ENCODE results near the gene COLEC12.

DNA sequence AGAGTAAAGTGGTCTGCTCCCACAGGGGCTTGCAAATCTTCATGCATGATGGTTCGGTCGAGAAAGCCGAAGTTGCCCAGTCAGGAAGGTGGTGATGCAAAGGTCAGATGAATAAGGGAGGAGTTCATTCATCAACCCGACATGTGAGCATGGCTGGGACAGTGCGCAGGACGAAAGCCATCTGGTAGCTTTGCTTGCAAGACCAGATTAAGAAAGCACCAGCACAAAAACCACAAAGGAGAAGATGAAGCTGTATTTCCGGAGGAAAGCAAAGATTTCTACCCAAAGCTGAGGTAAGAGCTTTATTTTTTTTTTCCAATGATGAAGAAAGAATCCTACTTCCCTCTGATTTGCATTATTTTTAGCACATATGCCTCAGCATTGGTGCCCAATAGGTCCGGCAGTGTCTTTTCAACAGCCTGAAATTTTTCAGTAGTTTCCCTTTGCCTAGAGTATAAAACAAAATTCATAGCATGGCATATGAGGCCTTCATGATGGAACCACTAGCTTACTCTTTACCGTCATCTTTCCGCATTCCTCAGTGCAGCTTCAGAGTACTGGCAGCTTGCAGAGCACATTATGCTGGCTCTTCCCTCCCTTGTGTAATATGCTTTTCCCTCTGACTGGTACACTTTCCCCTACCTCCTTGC lies 120.7 kb downstream of the COLEC12 start:
- TF ChIP-seq POLR2AphosphoS5 (IDR thresholded peaks at IDR 0.05; ENCODE audit: insufficient read depth, low read depth, low read length) (no peak), POLR2A (IDR thresholded peaks at IDR 0.05; ENCODE audit: low read depth, low read length) (no peak), FOS (IDR thresholded peaks at IDR 0.05; ENCODE audit: borderline replicate concordance, insufficient read depth, low read length) (no peak)
- TF ChIP-seq, protein P1, sequence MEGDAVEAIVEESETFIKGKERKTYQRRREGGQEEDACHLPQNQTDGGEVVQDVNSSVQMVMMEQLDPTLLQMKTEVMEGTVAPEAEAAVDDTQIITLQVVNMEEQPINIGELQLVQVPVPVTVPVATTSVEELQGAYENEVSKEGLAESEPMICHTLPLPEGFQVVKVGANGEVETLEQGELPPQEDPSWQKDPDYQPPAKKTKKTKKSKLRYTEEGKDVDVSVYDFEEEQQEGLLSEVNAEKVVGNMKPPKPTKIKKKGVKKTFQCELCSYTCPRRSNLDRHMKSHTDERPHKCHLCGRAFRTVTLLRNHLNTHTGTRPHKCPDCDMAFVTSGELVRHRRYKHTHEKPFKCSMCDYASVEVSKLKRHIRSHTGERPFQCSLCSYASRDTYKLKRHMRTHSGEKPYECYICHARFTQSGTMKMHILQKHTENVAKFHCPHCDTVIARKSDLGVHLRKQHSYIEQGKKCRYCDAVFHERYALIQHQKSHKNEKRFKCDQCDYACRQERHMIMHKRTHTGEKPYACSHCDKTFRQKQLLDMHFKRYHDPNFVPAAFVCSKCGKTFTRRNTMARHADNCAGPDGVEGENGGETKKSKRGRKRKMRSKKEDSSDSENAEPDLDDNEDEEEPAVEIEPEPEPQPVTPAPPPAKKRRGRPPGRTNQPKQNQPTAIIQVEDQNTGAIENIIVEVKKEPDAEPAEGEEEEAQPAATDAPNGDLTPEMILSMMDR (IDR thresholded peaks at IDR 0.05; ENCODE audit: extremely low read depth in 1 of 2, insufficient read depth in 1 of 2, low read depth in 1 of 2, low read length in 2 of 2), result no peak
- TF ChIP-seq, protein P2, sequence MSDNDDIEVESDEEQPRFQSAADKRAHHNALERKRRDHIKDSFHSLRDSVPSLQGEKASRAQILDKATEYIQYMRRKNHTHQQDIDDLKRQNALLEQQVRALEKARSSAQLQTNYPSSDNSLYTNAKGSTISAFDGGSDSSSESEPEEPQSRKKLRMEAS (IDR thresholded peaks at IDR 0.05; ENCODE audit: insufficient read depth, insufficient read length), result no peak
